Naive thymus-derived CD8-positive, alpha-beta T cell (primary cell): ENCODE data around the gene CAMK2D. TPM values are rescaled to one million over a fixed set of nuclear protein-coding genes. Genes with fewer than 3 reads are reported as not detected.
A peak's percentile ranks its signal among the peaks of the same experiment; 100 is the strongest.
"Not testable (repeated sequence)": the region's sequence is repeated elsewhere in the genome, so short reads cannot be mapped to it uniquely, and the experiment has no call there.

ENCODE experiments used
- ATAC-seq, 2 donors: fragments of 150-1000 bp; cut with Tn5 transposase in 1 of 2; sonication (Bioruptor Pico), chemical (Tn5 transposase) in 1 of 2; 1 replicate in 1 of 2; 2 replicates in 1 of 2; pipeline ENCODE4 v1.10.0; 2021; ENCODE audit warnings: mild to moderate bottlenecking in 2 of 2, moderate library complexity in 2 of 2
- POLR2A ChIA-PET: fragments of 350-600 bp; sonication (Branson Sonifier 250); formaldehyde crosslinking; loops from one replicate; lab custom pipeline; 2021; ENCODE audit warnings: antibody characterized with exemption; lab: Charles Lee
- DNase-seq, 10 donors: peaks; one replicate each; pipeline versions ENCODE4 v3.0.0 to v3.0.0-alpha.2; 2020 to 2022
- H3K27ac Mint-ChIP-seq, 10 donors: one replicate each; pipeline ENCODE4 v1.8.0; 2020 to 2022; ENCODE audit warnings: mild to moderate bottlenecking in 10 of 10, mixed read lengths in 10 of 10, moderate library complexity in 4 of 10, inconsistent platforms in 1 of 10
- H3K27me3 Mint-ChIP-seq, 5 donors: one replicate each; pipeline ENCODE4 v1.8.0; 2021 to 2022; ENCODE audit warnings: mixed read lengths in 5 of 5
- H3K36me3 Mint-ChIP-seq, 3 donors: one replicate each; pipeline ENCODE4 v1.8.0; 2020 to 2022; ENCODE audit warnings: mixed read lengths in 3 of 3, mild to moderate bottlenecking in 2 of 3, inconsistent platforms in 1 of 3
- H3K4me1 Mint-ChIP-seq, 4 donors: one replicate each; pipeline ENCODE4 v1.8.0; 2021 to 2022; ENCODE audit warnings: mixed read lengths in 4 of 4
- H3K4me3 Mint-ChIP-seq, 10 donors: one replicate each; pipeline ENCODE4 v1.8.0; 2020 to 2022; ENCODE audit warnings: mild to moderate bottlenecking in 10 of 10, mixed read lengths in 10 of 10, moderate library complexity in 6 of 10, inconsistent platforms in 1 of 10
- H3K9me3 Mint-ChIP-seq, 9 donors: one replicate each; pipeline ENCODE4 v1.8.0; 2020 to 2022; ENCODE audit warnings: mixed read lengths in 9 of 9, mild to moderate bottlenecking in 3 of 9, inconsistent platforms in 1 of 9, moderate library complexity in 1 of 9
- polyA plus RNA-seq, 3 donors: library from polyadenylated mRNA; unstranded; fragments of 300-500 nt; fragmentation: Illumina TruSeq; gene quantifications; one replicate each; pipeline ENCODE4 v1.2.3, GENCODE V29; 2021
- total RNA-seq, 8 experiments: library from RNA in 2 of 8; stranded (reverse) in 2 of 8; gene quantifications; one replicate each; pipeline ENCODE4 v1.2.3 and lab custom pipeline; 2021 to 2026

Gene CAMK2D
- total and polyA plus RNA-seq, 5 experiments from 2014 or later, result 10.4 to 40.8 (median 12.0) TPM

DNA sequence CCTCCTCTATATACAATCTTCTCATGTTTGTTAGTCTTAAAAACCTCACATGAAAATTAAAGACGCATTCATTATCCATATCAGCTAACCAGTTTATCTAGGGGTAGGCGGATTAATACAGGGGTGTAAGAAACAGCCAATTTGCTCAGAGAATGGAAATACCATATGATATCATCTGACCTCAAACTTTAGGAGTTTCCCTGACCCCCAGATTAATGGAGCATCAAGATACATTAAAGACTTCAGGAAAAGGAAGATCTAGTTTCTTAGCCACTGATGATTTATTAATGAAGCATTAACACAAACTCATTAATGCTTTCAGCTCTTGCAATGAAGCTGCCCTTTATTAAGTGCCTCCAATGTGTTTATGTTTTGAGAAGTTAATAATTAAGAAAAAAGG lies 67.5 kb downstream of the CAMK2D start:
- Mint-ChIP-seq H3K4me1 (peaks cover 12 to 43% (median 31%) of the 10 kb centered on the region in 4 donors), H3K27ac (peak overlapping the region in 6 of 10 donors; percentile 2 to 42 (median 26)), H3K4me3 (peak overlapping the region in 1 of 10 donors; percentile 1), H3K9me3 (no peaks in the 10 kb centered on the region), H3K36me3 (peaks cover 0 to 11% (median 3%) of the 10 kb centered on the region in 3 donors), H3K27me3 (no peaks in the 10 kb centered on the region)
- DNase-seq (no peak), ATAC-seq (no peak)
- POLR2A ChIA-PET, result no interaction called here

- Mint-ChIP-seq H3K36me3 (peaks cover 0 to 13% (median 3%) of the 10 kb centered on the region in 3 donors), H3K9me3 (no peaks in the 10 kb centered on the region), H3K27me3 (no peaks in the 10 kb centered on the region), H3K27ac (peak overlapping the region in 9 of 10 donors; percentile 25 to 84 (median 72)), H3K4me3 (peak overlapping the region in 9 of 10 donors; percentile 26 to 62 (median 50)), H3K4me1 (peaks cover 19 to 50% (median 39%) of the 10 kb centered on the region in 4 donors)
- DNase-seq, result no peak
- POLR2A ChIA-PET, result interaction anchor here (0.6 kb wide), 1 partner anchor 124 kb away, joined by 3 read pairs; no protein-coding TSS in a partner anchor
- peak; percentile 39 to 68 for ATAC-seq
Observed at GRCh38 chr4:113692809-113693411, 68.6 kb downstream of the CAMK2D start.

DNA sequence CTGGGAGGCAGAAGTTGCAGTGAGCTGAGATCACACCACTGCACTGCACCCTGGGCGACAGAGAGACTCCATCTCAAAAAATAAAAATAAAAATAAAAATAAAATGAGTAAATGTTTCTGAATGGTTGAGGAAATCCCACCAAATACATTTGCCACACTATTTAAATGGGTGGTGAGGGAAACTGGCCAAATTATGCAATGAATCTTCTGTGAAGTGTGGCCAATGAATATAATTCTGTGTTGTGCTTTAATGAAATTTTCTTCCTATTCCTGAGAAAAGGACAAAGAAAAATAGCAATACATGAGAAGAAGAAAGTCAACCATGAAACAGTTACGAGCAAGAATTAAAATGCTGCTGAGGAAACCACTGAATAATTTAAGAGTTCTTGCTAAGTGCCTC lies 69.9 kb downstream of the CAMK2D start:
- no peak for ATAC-seq
- H3K4me1 Mint-ChIP-seq, result peaks cover 23 to 57% (median 50%) of the 10 kb centered on the region in 4 donors

DNA sequence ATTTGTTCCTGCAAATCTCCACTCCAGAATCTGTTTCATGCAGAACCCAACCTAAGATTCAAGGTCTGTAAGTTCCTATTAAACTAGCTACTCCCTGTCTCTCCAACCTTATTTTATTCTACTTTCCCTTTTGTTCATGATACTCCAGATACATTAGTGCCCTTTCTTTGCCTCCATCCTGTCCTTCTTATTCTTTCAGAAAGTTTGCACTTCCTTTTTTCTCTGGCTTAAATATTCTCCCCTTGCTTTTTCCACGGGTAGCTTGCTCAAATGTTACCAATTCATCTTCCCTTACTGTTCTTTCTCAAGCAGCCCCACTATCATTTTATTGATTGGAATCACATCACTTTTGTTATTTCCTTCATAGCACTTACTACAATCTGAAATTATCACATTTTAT lies 72.1 kb downstream of the CAMK2D start:
- no peak for DNase-seq
- Mint-ChIP-seq H3K4me3 (peak overlapping the region in 1 of 10 donors; percentile 2), H3K27ac (peak overlapping the region in 6 of 10 donors; percentile 4 to 74 (median 22)), H3K36me3 (peaks cover 0 to 18% (median 0%) of the 10 kb centered on the region in 3 donors), H3K4me1 (peaks cover 23 to 61% (median 54%) of the 10 kb centered on the region in 4 donors), H3K9me3 (no peaks in the 10 kb centered on the region), H3K27me3 (no peaks in the 10 kb centered on the region)
- ATAC-seq, result no peak
- POLR2A ChIA-PET, result interaction anchor here (0.7 kb wide), 1 partner anchor 11 kb away, joined by 3 read pairs; no protein-coding TSS in a partner anchor

More for the DNA sequence above, 69.9 kb downstream of the CAMK2D start:
- Mint-ChIP-seq H3K36me3 (peaks cover 0 to 15% (median 0%) of the 10 kb centered on the region in 3 donors), H3K9me3 (no peaks in the 10 kb centered on the region), H3K27me3 (no peaks in the 10 kb centered on the region), H3K4me3 (no peak overlapping the region), H3K27ac (no peak overlapping the region)
- POLR2A ChIA-PET, result no interaction called here
- no peak for DNase-seq

- DNase-seq, result peak in 1 of 10 donors; percentile 27
- ATAC-seq, result no peak
- POLR2A ChIA-PET, result no interaction called here
- H3K9me3 Mint-ChIP-seq, result no peaks in the 10 kb centered on the region
- H3K27me3 Mint-ChIP-seq, result no peaks in the 10 kb centered on the region
- H3K36me3 Mint-ChIP-seq, result peaks cover 0 to 18% (median 0%) of the 10 kb centered on the region in 3 donors
- peak overlapping the region in 2 of 10 donors; percentile 39 to 49 for H3K4me3 Mint-ChIP-seq
- peak overlapping the region in 6 of 10 donors; percentile 4 to 61 (median 21) for H3K27ac Mint-ChIP-seq
- peaks cover 27 to 70% (median 59%) of the 10 kb centered on the region in 4 donors for H3K4me1 Mint-ChIP-seq
Observed at GRCh38 chr4:113687067-113687718, 74.3 kb downstream of the CAMK2D start.

- ATAC-seq, H3K4me3 Mint-ChIP-seq, H3K9me3 Mint-ChIP-seq, H3K27me3 Mint-ChIP-seq, DNase-seq: not testable (repeated sequence)
- H3K4me1 Mint-ChIP-seq, result peaks cover 24 to 60% (median 55%) of the 10 kb centered on the region in 4 donors
- H3K27ac Mint-ChIP-seq, result peak overlapping the region in 5 of 10 donors; percentile 33 to 93 (median 66)
- POLR2A ChIA-PET, result interaction anchor here (0.5 to 1.2 kb wide), 2 partner anchors 20 to 50 kb away, joined by 3 to 4 read pairs; no protein-coding TSS in a partner anchor
- H3K36me3 Mint-ChIP-seq, result peaks cover 6 to 12% (median 7%) of the 10 kb centered on the region in 3 donors
Observed at GRCh38 chr4:113685157-113685556, 76.4 kb downstream of the CAMK2D start.

- Mint-ChIP-seq H3K4me3 (no peak overlapping the region), H3K36me3 (peaks cover 6 to 14% (median 7%) of the 10 kb centered on the region in 3 donors), H3K27ac (peak overlapping the region; percentile 43 to 95 (median 82)), H3K9me3 (peaks cover 0 to 7% (median 0%) of the 10 kb centered on the region in 9 donors), H3K4me1 (peaks cover 22 to 56% (median 52%) of the 10 kb centered on the region in 4 donors), H3K27me3 (no peaks in the 10 kb centered on the region)
- POLR2A ChIA-PET, result interaction anchor here (1.2 kb wide), 2 partner anchors 20 to 21 kb away, joined by 3 to 4 read pairs; no protein-coding TSS in a partner anchor
- ATAC-seq (no peak), DNase-seq (no peak)
Observed at GRCh38 chr4:113684534-113685091, 76.9 kb downstream of the CAMK2D start.

GRCh38 chr4:113682730-113683537 lies 78.6 kb downstream of the CAMK2D start:
- POLR2A ChIA-PET, result interaction anchor here (1.2 kb wide), 1 partner anchor 18 kb away, joined by 3 read pairs; no protein-coding TSS in a partner anchor
- peaks cover 13 to 48% (median 42%) of the 10 kb centered on the region in 4 donors for H3K4me1 Mint-ChIP-seq
- peak overlapping the region; percentile 25 to 95 (median 82) for H3K27ac Mint-ChIP-seq

GRCh38 chr4:113678641-113679040 lies 82.9 kb downstream of the CAMK2D start:
- Mint-ChIP-seq H3K9me3 (peaks cover 0 to 7% (median 0%) of the 10 kb centered on the region in 9 donors), H3K27me3 (no peaks in the 10 kb centered on the region), H3K4me1 (peaks cover 28 to 61% (median 54%) of the 10 kb centered on the region in 4 donors), H3K4me3 (no peak overlapping the region), H3K27ac (peak overlapping the region in 1 of 10 donors; percentile 4), H3K36me3 (peaks cover 6 to 18% (median 9%) of the 10 kb centered on the region in 3 donors)
- POLR2A ChIA-PET, result no interaction called here
- DNase-seq, result no peak
- no peak for ATAC-seq

More at GRCh38 chr4:113682730-113683537, 78.6 kb downstream of the CAMK2D start:
- Mint-ChIP-seq H3K9me3 (peaks cover 0 to 7% (median 0%) of the 10 kb centered on the region in 9 donors), H3K4me3 (peak overlapping the region; percentile 15 to 78 (median 64)), H3K36me3 (peaks cover 6 to 13% (median 7%) of the 10 kb centered on the region in 3 donors), H3K27me3 (no peaks in the 10 kb centered on the region)
- ATAC-seq, result peak; percentile 96 to 99
- peak; percentile 17 to 80 (median 60) for DNase-seq

GRCh38 chr4:113677325-113677724 lies 84.2 kb downstream of the CAMK2D start:
- H3K4me1 Mint-ChIP-seq, result peaks cover 24 to 59% (median 52%) of the 10 kb centered on the region in 4 donors
- peaks cover 6 to 18% (median 9%) of the 10 kb centered on the region in 3 donors for H3K36me3 Mint-ChIP-seq
- DNase-seq (peak in 3 of 10 donors; percentile 19 to 22 (median 21)), ATAC-seq (peak; percentile 81 to 83)
- POLR2A ChIA-PET, result interaction anchor here (1.3 kb wide), 1 partner anchor 11 kb away, joined by 7 read pairs; no protein-coding TSS in a partner anchor
- H3K4me3 Mint-ChIP-seq, result peak overlapping the region; percentile 47 to 79 (median 68)
- no peaks in the 10 kb centered on the region for H3K27me3 Mint-ChIP-seq
- H3K27ac Mint-ChIP-seq, result peak overlapping the region; percentile 79 to 95 (median 88)
- peaks cover 0 to 7% (median 0%) of the 10 kb centered on the region in 9 donors for H3K9me3 Mint-ChIP-seq
